HCT116 (cell line): ENCODE data around the gene CHST8. TPM values are rescaled to one million over a fixed set of nuclear protein-coding genes. Genes with fewer than 3 reads are reported as not detected.

Experiments
- ATAC-seq: fragments of 200-7000 bp; cut with Tn5 transposase; 2 replicates; pipeline ENCODE4 v1.9.1; 2020; ENCODE audit warnings: mild to moderate bottlenecking, moderate library complexity
- BruUV-seq: library from RNA; stranded (reverse); fragments of 400-500 nt; replicated peaks from 2 replicates; lab custom pipeline; 2021; lab: Mats Ljungman, UMichigan
- CTCF ChIA-PET: fragments of 300-600 bp; sonication (Branson Sonifier 250); formaldehyde crosslinking; loops from one replicate; lab custom pipeline; 2021; ENCODE audit warnings: antibody characterized with exemption; lab: Charles Lee
- POLR2A ChIA-PET: fragments of 300-600, 350-600 bp; sonication (Branson Sonifier 250); formaldehyde crosslinking; loops from one replicate; lab custom pipeline; 2021; ENCODE audit warnings: antibody characterized with exemption; lab: Charles Lee
- RAD21 ChIA-PET, 2 experiments: fragments of 300-600 bp; sonication (Branson Sonifier 250); formaldehyde crosslinking; loops; one replicate each; lab custom pipeline; 2023; ENCODE audit warnings: low total read pairs in 2 of 2; ENCODE audit not compliant: uncharacterized antibody in 2 of 2, unreplicated experiment in 2 of 2, low non-redundant PET in 1 of 2; lab: Charles Lee
- DNase-seq: peaks from one replicate; pipeline ENCODE4 v3.0.0-alpha.2; 2010; ENCODE audit warnings: low read depth, low spot score
- H2AFZ ChIP-seq: fragments of 200-600 bp; shearing (Covaris generic), sonication (generic); 2 replicates; pipeline ENCODE4 v1.6.1; 2017; ENCODE audit warnings: low read depth, mixed run types, mixed read lengths, antibody characterized with exemption, low read length; ENCODE audit not compliant: poor library complexity, severe bottlenecking
- H3K27ac ChIP-seq: 2 replicates; pipeline ENCODE4 v1.5.1; 2012; ENCODE audit warnings: low read depth, low read length
- H3K27me3 ChIP-seq: fragments of 200-600 bp; sonication (generic); 2 replicates; pipeline ENCODE4 v1.6.1; 2016; ENCODE audit warnings: mixed run types, low read length, mixed read lengths; ENCODE audit not compliant: insufficient read depth
- H3K36me3 ChIP-seq, 2 experiments: fragments of 200-500 bp in 1 of 2; fragments of 200-600 bp in 1 of 2; sonication (Bioruptor generic) in 1 of 2; sonication (generic) in 1 of 2; 2 replicates each; pipeline versions ENCODE4 v1.5.1 to v1.6.1; 2014 to 2016; ENCODE audit warnings: low read length in 2 of 2, inconsistent platforms in 1 of 2, mixed read lengths in 1 of 2, mixed run types in 1 of 2; ENCODE audit not compliant: insufficient read depth in 2 of 2, control insufficient read depth in 1 of 2
- H3K4me1 ChIP-seq, 2 experiments: fragments of 200-600 bp in 1 of 2; sonication (generic) in 1 of 2; 2 replicates each; pipeline versions ENCODE4 v1.5.1 to v1.6.1; 2012 to 2017; ENCODE audit warnings: low read length in 2 of 2, inconsistent platforms in 1 of 2, mild to moderate bottlenecking in 1 of 2, mixed read lengths in 1 of 2, mixed run types in 1 of 2, moderate library complexity in 1 of 2; ENCODE audit not compliant: insufficient read depth in 2 of 2, control insufficient read depth in 1 of 2
- H3K4me2 ChIP-seq: fragments of 200-600 bp; sonication (generic); 2 replicates; pipeline ENCODE4 v1.6.1; 2017; ENCODE audit warnings: mixed run types, low read length, mixed read lengths
- H3K4me3 ChIP-seq, 2 experiments: fragments of 200-600 bp in 1 of 2; sonication (generic) in 1 of 2; replicated peaks in 1 of 2; 2 replicates each; pipeline ENCODE4 v1.5.1; 2011 to 2016; ENCODE audit warnings: low read length in 2 of 2, control low read depth in 1 of 2, low read depth in 1 of 2, mild to moderate bottlenecking in 1 of 2, mixed read lengths in 1 of 2, mixed run types in 1 of 2
- H3K79me2 ChIP-seq: fragments of 200-600 bp; sonication (generic); 2 replicates; pipeline ENCODE4 v1.6.1; 2017; ENCODE audit warnings: mild to moderate bottlenecking, mixed run types, low read length, moderate library complexity, mixed read lengths; ENCODE audit not compliant: insufficient read depth
- H3K9ac ChIP-seq: fragments of 200-600 bp; sonication (generic); 2 replicates; pipeline ENCODE4 v1.6.1; 2016; ENCODE audit warnings: low read length, mixed read lengths
- H3K9me2 ChIP-seq: fragments of 200-600 bp; sonication (generic), shearing (Covaris generic); 2 replicates; pipeline ENCODE4 v1.6.1; 2017; ENCODE audit warnings: mixed run types, mild to moderate bottlenecking, moderate library complexity; ENCODE audit not compliant: insufficient read depth
- H3K9me3 ChIP-seq, 2 experiments: fragments of 200-500 bp in 1 of 2; fragments of 200-600 bp in 1 of 2; sonication (Bioruptor generic) in 1 of 2; sonication (generic) in 1 of 2; 2 replicates each; pipeline ENCODE4 v1.6.1; 2014 to 2017; ENCODE audit warnings: low read length in 2 of 2, mixed read lengths in 2 of 2, inconsistent platforms in 1 of 2, low read depth in 1 of 2, mild to moderate bottlenecking in 1 of 2, mixed run types in 1 of 2, moderate library complexity in 1 of 2; ENCODE audit not compliant: control insufficient read depth in 1 of 2, insufficient read depth in 1 of 2
- H4K20me1 ChIP-seq: fragments of 200-600 bp; sonication (generic), shearing (Covaris generic); 2 replicates; pipeline ENCODE4 v1.6.1; 2017; ENCODE audit warnings: mixed run types, mild to moderate bottlenecking, moderate library complexity; ENCODE audit not compliant: insufficient read depth
- ATF3 ChIP-seq: IDR thresholded peaks from 2 replicates; pipeline ENCODE4 v1.6.1; 2012
- CBX3 ChIP-seq: IDR thresholded peaks from 2 replicates; pipeline ENCODE4 v1.6.1; 2012; ENCODE audit warnings: low read depth
- CEBPB ChIP-seq: IDR thresholded peaks from 2 replicates; pipeline ENCODE4 v1.6.1; 2012; ENCODE audit warnings: low read depth
- ELF1 ChIP-seq: IDR thresholded peaks from 2 replicates; pipeline ENCODE4 v1.6.1; 2012; ENCODE audit warnings: low read depth, borderline replicate concordance
- EZH2 ChIP-seq: fragments of 200-600 bp; sonication (generic); IDR thresholded peaks from 2 replicates; pipeline ENCODE4 v1.6.1; 2017; ENCODE audit warnings: antibody characterized with exemption, mixed run types
- FOSL1 ChIP-seq: IDR thresholded peaks from 2 replicates; pipeline ENCODE4 v1.6.1; 2012; ENCODE audit warnings: low read depth
- JUND ChIP-seq: IDR thresholded peaks from 2 replicates; pipeline ENCODE4 v1.6.1; 2012
- POLR2AphosphoS5 ChIP-seq: IDR thresholded peaks from 2 replicates; pipeline ENCODE4 v1.6.1; 2011; ENCODE audit warnings: mild to moderate bottlenecking, low read depth, low read length, moderate library complexity
- RAD21 ChIP-seq: IDR thresholded peaks from 2 replicates; pipeline ENCODE4 v1.6.1; 2012; ENCODE audit warnings: low read depth, mild to moderate bottlenecking
- SIN3A ChIP-seq: IDR thresholded peaks from 2 replicates; pipeline ENCODE4 v1.6.1; 2012; ENCODE audit warnings: low read depth
- SP1 ChIP-seq: IDR thresholded peaks from 2 replicates; pipeline ENCODE4 v1.6.1; 2012; ENCODE audit warnings: low read depth
- TCF7L2 ChIP-seq: IDR thresholded peaks from 2 replicates; pipeline ENCODE4 v1.7.0; 2011; ENCODE audit warnings: borderline replicate concordance, inconsistent platforms; ENCODE audit not compliant: insufficient read depth, insufficient read length; ENCODE audit errors: extremely low read depth
- YY1 ChIP-seq: IDR thresholded peaks from 2 replicates; pipeline ENCODE4 v1.6.1; 2011; ENCODE audit warnings: low read length, low read depth, moderate library complexity, mild to moderate bottlenecking; ENCODE audit not compliant: insufficient replicate concordance; ENCODE audit errors: extremely low read depth
- ZNF274 ChIP-seq: fragments of 200-500 bp; sonication (Bioruptor generic); IDR thresholded peaks from 2 replicates; pipeline ENCODE4 v1.6.1; 2014; ENCODE audit warnings: mild to moderate bottlenecking, low read depth, low read length, inconsistent platforms
- intact Hi-C: fragments of 100-400 bp; cut with micrococcal nuclease; formaldehyde crosslinking; loops from 2 replicates; pipeline ENCODE4 v1.10.0; 2022
- total RNA-seq: library from RNA; stranded (reverse); gene quantifications from one replicate; pipeline ENCODE4 v1.2.1, GENCODE V29; 2021; ENCODE audit not compliant: unreplicated experiment
- TF ChIP-seq, protein P1 (sequence below): IDR thresholded peaks from 2 replicates; pipeline ENCODE4 v1.6.1; 2012; ENCODE audit warnings: low read depth

Gene CHST8
- total RNA-seq, 1 experiment from 2014 or later: not detected

- Histone ChIP-seq H3K4me1 (no peaks in the 10 kb centered on the region), H3K4me3 (no peak overlapping the region), H3K27me3 (peaks cover 34% of the 10 kb centered on the region), H3K9me2 (no peaks in the 10 kb centered on the region), H3K36me3 (no peaks in the 10 kb centered on the region), H3K27ac (no peak overlapping the region), H3K4me2 (no peak overlapping the region), H4K20me1 (no peaks in the 10 kb centered on the region), H3K9ac (no peak overlapping the region), H3K9me3 (no peaks in the 10 kb centered on the region), H2AFZ (no peak overlapping the region), H3K79me2 (no peaks in the 10 kb centered on the region)
- DNase-seq (no peak), ATAC-seq (no peak)
- intact Hi-C loops: no loop called here
- BruUV-seq: no TSS peak
- ChIA-PET POLR2A (no interaction called here), RAD21 (no interaction called here), CTCF (no interaction called here)
- no peak for TF ChIP-seq SP1
- TF ChIP-seq SIN3A: no peak
- no peak for TF ChIP-seq JUND
- TF ChIP-seq YY1: no peak
- TF ChIP-seq EZH2: no peak
- no peak for TF ChIP-seq RAD21
- no peak for TF ChIP-seq CEBPB
- TF ChIP-seq ZNF274: no peak
- TF ChIP-seq ELF1: no peak
- no peak for TF ChIP-seq POLR2AphosphoS5
- no peak for TF ChIP-seq TCF7L2
- no peak for TF ChIP-seq FOSL1
- TF ChIP-seq ATF3: no peak
Measured at GRCh38 chr19:33685541-33685940, 63.8 kb downstream of the CHST8 start.

DNA sequence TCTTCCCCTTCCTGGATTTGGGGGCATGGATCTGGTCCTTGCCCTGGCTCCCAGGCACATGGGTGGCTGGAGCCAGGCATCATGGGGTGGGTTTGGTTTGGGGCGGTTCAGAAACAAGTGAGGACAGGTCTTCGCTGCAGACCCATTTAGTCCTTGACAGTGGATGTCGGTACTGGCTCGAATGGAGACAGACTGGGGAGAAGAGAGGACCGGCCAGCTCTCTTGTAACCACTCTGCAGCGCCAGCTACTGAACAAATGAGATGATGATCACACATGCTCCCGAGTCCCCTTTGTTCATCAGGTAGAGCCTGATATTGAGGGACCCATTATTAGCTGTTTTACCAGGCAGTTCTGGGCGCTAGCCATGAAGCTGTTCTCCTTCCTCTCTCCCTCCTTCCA is 64.5 kb downstream of the CHST8 start:
- TF ChIP-seq, protein P1, sequence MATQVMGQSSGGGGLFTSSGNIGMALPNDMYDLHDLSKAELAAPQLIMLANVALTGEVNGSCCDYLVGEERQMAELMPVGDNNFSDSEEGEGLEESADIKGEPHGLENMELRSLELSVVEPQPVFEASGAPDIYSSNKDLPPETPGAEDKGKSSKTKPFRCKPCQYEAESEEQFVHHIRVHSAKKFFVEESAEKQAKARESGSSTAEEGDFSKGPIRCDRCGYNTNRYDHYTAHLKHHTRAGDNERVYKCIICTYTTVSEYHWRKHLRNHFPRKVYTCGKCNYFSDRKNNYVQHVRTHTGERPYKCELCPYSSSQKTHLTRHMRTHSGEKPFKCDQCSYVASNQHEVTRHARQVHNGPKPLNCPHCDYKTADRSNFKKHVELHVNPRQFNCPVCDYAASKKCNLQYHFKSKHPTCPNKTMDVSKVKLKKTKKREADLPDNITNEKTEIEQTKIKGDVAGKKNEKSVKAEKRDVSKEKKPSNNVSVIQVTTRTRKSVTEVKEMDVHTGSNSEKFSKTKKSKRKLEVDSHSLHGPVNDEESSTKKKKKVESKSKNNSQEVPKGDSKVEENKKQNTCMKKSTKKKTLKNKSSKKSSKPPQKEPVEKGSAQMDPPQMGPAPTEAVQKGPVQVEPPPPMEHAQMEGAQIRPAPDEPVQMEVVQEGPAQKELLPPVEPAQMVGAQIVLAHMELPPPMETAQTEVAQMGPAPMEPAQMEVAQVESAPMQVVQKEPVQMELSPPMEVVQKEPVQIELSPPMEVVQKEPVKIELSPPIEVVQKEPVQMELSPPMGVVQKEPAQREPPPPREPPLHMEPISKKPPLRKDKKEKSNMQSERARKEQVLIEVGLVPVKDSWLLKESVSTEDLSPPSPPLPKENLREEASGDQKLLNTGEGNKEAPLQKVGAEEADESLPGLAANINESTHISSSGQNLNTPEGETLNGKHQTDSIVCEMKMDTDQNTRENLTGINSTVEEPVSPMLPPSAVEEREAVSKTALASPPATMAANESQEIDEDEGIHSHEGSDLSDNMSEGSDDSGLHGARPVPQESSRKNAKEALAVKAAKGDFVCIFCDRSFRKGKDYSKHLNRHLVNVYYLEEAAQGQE: no peak
- TF ChIP-seq CBX3 (no peak), POLR2AphosphoS5 (no peak)
- ChIA-PET CTCF (no interaction called here), POLR2A (no interaction called here), RAD21 (no interaction called here)
- H4K20me1 ChIP-seq: no peaks in the 10 kb centered on the region
- H3K79me2 ChIP-seq: no peaks in the 10 kb centered on the region
- DNase-seq: no peak
- intact Hi-C loops: no loop called here
- no peak overlapping the region for H2AFZ ChIP-seq
- H3K9ac ChIP-seq: no peak overlapping the region
- H3K27me3 ChIP-seq: peaks cover 27% of the 10 kb centered on the region
- H3K27ac ChIP-seq: no peak overlapping the region
- no peaks in the 10 kb centered on the region for H3K4me1 ChIP-seq
- H3K4me3 ChIP-seq: no peak overlapping the region
- no peak overlapping the region for H3K4me2 ChIP-seq
- BruUV-seq: no TSS peak
- no peaks in the 10 kb centered on the region for H3K36me3 ChIP-seq
- no peak for ATAC-seq
- no peaks in the 10 kb centered on the region for H3K9me2 ChIP-seq
- no peaks in the 10 kb centered on the region for H3K9me3 ChIP-seq
